Fibroblast of lung (primary cell): Measurements from ENCODE around the gene PARP11. TPM values are rescaled to one million over a fixed set of nuclear protein-coding genes. Genes with fewer than 3 reads are reported as not detected.
A peak's percentile ranks its signal among the peaks of the same experiment; 100 is the strongest.

Experiments
- DNase-seq, 2 donors: peaks; one replicate each; pipeline versions ENCODE4 v3.0.0 to v3.0.0-alpha.2; 2010; ENCODE audit warnings: low read depth in 2 of 2
- H2AFZ ChIP-seq: 2 replicates; pipeline ENCODE4 v1.5.1; 2012; ENCODE audit warnings: low read length, control low read depth, inconsistent platforms
- H3K27ac ChIP-seq: 2 replicates; pipeline ENCODE4 v1.5.1; 2011; ENCODE audit warnings: low read length, control low read depth; ENCODE audit not compliant: insufficient read depth
- H3K27me3 ChIP-seq: 2 replicates; pipeline ENCODE4 v1.5.1; 2011; ENCODE audit warnings: mild to moderate bottlenecking, low read length; ENCODE audit not compliant: control insufficient read depth, insufficient read depth
- H3K36me3 ChIP-seq: 2 replicates; pipeline ENCODE4 v1.5.1; 2011; ENCODE audit warnings: low read length; ENCODE audit not compliant: control insufficient read depth, insufficient read depth
- H3K4me1 ChIP-seq: 2 replicates; pipeline ENCODE4 v1.5.1; 2011; ENCODE audit warnings: low read length; ENCODE audit not compliant: control insufficient read depth, insufficient read depth; ENCODE audit errors: extremely low read depth
- H3K4me2 ChIP-seq: 2 replicates; pipeline ENCODE4 v1.5.1; 2011; ENCODE audit warnings: low read length, control low read depth; ENCODE audit not compliant: insufficient read depth; ENCODE audit errors: extremely low read depth
- H3K4me3 ChIP-seq, 4 experiments: fragments of 200-600 bp in 1 of 4; sonication (generic) in 1 of 4; replicated peaks in 1 of 4; 2 replicates each; pipeline ENCODE4 v1.5.1; 2011 to 2016; ENCODE audit warnings: low read length in 4 of 4, low read depth in 3 of 4, mild to moderate bottlenecking in 3 of 4, control low read depth in 2 of 4, inconsistent platforms in 1 of 4, mixed read lengths in 1 of 4; ENCODE audit not compliant: insufficient read depth in 1 of 4; ENCODE audit errors: control extremely low read depth in 1 of 4
- H3K79me2 ChIP-seq: 2 replicates; pipeline ENCODE4 v1.5.1; 2012; ENCODE audit warnings: mild to moderate bottlenecking, low read length, inconsistent platforms; ENCODE audit not compliant: control insufficient read depth, insufficient read depth
- H3K9ac ChIP-seq: 2 replicates; pipeline ENCODE4 v1.5.1; 2011; ENCODE audit warnings: mild to moderate bottlenecking, low read length, control low read depth; ENCODE audit not compliant: insufficient read depth
- H3K9me3 ChIP-seq: 2 replicates; pipeline ENCODE4 v1.5.1; 2012; ENCODE audit warnings: low read depth, low read length; ENCODE audit not compliant: control insufficient read depth, insufficient read depth
- H4K20me1 ChIP-seq: 2 replicates; pipeline ENCODE4 v1.5.1; 2011; ENCODE audit warnings: low read length; ENCODE audit not compliant: control insufficient read depth, insufficient read depth; ENCODE audit errors: extremely low read depth
- EZH2 ChIP-seq: IDR thresholded peaks from 2 replicates; pipeline ENCODE4 v1.5.1; 2012; ENCODE audit warnings: low read length, control low read depth, mild to moderate bottlenecking; ENCODE audit errors: missing control alignments
- polyA plus RNA-seq, 2 donors: library from polyadenylated mRNA; depleted of rRNA in 1 of 2; stranded (reverse) in 1 of 2; unstranded in 1 of 2; fragments of >200 nt; gene quantifications; 2 replicates each; pipeline ENCODE4 v1.2.1, GENCODE V29; 2011 to 2012; ENCODE audit warnings: missing spikeins in 1 of 2
- total RNA-seq: library from RNA; depleted of rRNA; stranded (reverse); fragments of >200 nt; gene quantifications from 2 replicates; pipeline ENCODE4 v1.2.1, GENCODE V29; 2014
- TF ChIP-seq, protein P1 (sequence below), 2 donors: IDR thresholded peaks in 1 of 2; conservative IDR thresholded peaks in 1 of 2; 1 replicate in 1 of 2; 2 replicates in 1 of 2; pipeline ENCODE4 v1.5.1; 2011 to 2012; ENCODE audit warnings: low read length in 2 of 2, control low read depth in 1 of 2, inconsistent platforms in 1 of 2, low read depth in 1 of 2, mild to moderate bottlenecking in 1 of 2

The PARP11 gene
- total and polyA plus RNA-seq, 2 donors (not counting 1 experiment from before 2014, with no cell fraction given), result 6.6 to 8.9 TPM

GRCh38 chr12:3888659-3889058, 15.5 kb upstream of the PARP11 start:
- no peaks in the 10 kb centered on the region for H3K36me3 ChIP-seq

DNA sequence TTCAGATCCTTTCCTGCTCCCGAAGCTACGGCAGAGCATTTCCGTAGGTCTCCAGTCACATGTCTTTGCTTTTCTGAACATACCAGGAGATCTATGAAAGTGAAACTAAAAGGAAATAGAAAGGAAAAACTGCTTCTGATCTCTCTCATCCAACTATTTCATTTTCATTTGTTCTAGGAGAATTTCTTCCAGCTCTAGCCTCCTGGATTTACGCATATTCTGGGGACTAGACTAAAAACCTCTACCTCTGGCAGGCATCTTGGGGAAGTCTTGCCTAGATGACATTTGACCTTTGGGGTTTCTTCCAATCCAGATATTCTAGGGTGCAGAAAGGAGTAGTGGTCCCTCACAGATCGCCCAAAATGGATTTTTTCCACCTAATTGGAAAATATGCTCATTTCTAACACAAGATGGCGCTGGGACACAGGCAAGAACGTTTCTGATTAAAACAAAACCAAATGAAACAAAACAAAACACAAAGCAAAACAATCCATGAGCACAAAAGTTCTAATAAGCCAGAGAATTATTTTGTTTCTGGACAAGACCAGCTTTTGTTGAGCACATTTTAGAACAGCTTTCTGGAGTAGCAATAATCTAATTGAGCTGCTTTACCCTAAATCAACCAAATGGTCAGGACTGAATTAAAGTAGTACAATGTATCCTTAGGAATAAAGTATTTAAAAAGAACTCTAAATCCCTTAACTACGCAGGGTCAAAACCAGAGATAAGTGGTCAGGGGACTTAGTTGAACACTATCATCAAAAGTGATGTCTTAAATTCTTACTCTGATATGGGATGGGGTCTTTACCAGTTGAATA, 12.3 kb upstream of the PARP11 start:
- H3K36me3 ChIP-seq, result no peaks in the 10 kb centered on the region
- peak overlapping the region; percentile 98 for H3K4me2 ChIP-seq
- TF ChIP-seq, protein P1, sequence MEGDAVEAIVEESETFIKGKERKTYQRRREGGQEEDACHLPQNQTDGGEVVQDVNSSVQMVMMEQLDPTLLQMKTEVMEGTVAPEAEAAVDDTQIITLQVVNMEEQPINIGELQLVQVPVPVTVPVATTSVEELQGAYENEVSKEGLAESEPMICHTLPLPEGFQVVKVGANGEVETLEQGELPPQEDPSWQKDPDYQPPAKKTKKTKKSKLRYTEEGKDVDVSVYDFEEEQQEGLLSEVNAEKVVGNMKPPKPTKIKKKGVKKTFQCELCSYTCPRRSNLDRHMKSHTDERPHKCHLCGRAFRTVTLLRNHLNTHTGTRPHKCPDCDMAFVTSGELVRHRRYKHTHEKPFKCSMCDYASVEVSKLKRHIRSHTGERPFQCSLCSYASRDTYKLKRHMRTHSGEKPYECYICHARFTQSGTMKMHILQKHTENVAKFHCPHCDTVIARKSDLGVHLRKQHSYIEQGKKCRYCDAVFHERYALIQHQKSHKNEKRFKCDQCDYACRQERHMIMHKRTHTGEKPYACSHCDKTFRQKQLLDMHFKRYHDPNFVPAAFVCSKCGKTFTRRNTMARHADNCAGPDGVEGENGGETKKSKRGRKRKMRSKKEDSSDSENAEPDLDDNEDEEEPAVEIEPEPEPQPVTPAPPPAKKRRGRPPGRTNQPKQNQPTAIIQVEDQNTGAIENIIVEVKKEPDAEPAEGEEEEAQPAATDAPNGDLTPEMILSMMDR (conservative IDR thresholded peaks at IDR 0.05 in 1 of 2, IDR thresholded peaks at IDR 0.05 in 1 of 2; ENCODE audit: low read depth in 1 of 2, low read length in 2 of 2), result peak; percentile 73 to 83
- no peak for TF ChIP-seq EZH2
- no peak overlapping the region for H3K9ac ChIP-seq
- no peaks in the 10 kb centered on the region for H3K9me3 ChIP-seq
- H3K4me3 ChIP-seq, result peak overlapping the region; percentile 46 to 88 (median 58)
- no peaks in the 10 kb centered on the region for H4K20me1 ChIP-seq
- DNase-seq, result peak; percentile 17 to 77
- H2AFZ ChIP-seq, result peak overlapping the region; percentile 81
- peaks cover 2% of the 10 kb centered on the region for H3K27me3 ChIP-seq
- no peaks in the 10 kb centered on the region for H3K4me1 ChIP-seq
- H3K27ac ChIP-seq, result no peak overlapping the region
- H3K79me2 ChIP-seq, result no peaks in the 10 kb centered on the region

More at GRCh38 chr12:3888659-3889058, 15.5 kb upstream of the PARP11 start:
- H3K4me2 ChIP-seq, result no peak overlapping the region
- no peak overlapping the region for H3K9ac ChIP-seq
- no peaks in the 10 kb centered on the region for H3K27me3 ChIP-seq
- H2AFZ ChIP-seq, result no peak overlapping the region
- no peaks in the 10 kb centered on the region for H3K4me1 ChIP-seq
- H3K9me3 ChIP-seq, result no peaks in the 10 kb centered on the region
- no peak for DNase-seq
- H3K27ac ChIP-seq, result no peak overlapping the region
- H3K79me2 ChIP-seq, result no peaks in the 10 kb centered on the region
- TF ChIP-seq, protein P1 (conservative IDR thresholded peaks at IDR 0.05 in 1 of 2, IDR thresholded peaks at IDR 0.05 in 1 of 2; ENCODE audit: low read depth in 1 of 2, low read length in 2 of 2), result no peak
- TF ChIP-seq EZH2, result no peak
- H4K20me1 ChIP-seq, result no peaks in the 10 kb centered on the region
- no peak overlapping the region for H3K4me3 ChIP-seq

DNA sequence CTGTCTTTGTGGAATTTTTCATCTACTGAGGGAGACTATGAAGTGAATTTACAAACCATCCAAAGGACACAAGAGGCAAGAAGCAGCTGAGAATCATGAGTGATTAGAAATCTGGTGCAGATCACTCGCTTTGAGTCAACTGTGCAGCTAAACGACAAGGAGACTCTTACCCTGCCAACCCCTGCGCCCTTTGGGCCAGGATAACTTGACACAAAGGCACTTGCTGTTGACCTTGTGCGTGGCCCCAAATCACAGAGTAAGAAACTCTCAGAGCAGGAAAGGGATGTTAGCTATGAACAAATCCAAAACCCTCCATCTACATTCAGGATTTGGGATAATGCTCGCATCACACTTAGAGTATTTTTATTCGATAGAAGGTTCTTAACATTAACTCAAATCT, 11.5 kb upstream of the PARP11 start:
- H3K4me1 ChIP-seq, result no peaks in the 10 kb centered on the region
- peak overlapping the region; percentile 98 for H3K4me2 ChIP-seq
- H3K36me3 ChIP-seq, result no peaks in the 10 kb centered on the region
- no peaks in the 10 kb centered on the region for H3K9me3 ChIP-seq
- H3K27me3 ChIP-seq, result peaks cover 2% of the 10 kb centered on the region
- H3K9ac ChIP-seq, result no peak overlapping the region
- peak overlapping the region; percentile 59 for H2AFZ ChIP-seq
- no peak for DNase-seq
- H4K20me1 ChIP-seq, result no peaks in the 10 kb centered on the region
- no peak overlapping the region for H3K27ac ChIP-seq
- no peaks in the 10 kb centered on the region for H3K79me2 ChIP-seq
- peak overlapping the region in 2 of 4 experiments; percentile 63 to 88 for H3K4me3 ChIP-seq
- no peak for TF ChIP-seq EZH2
- TF ChIP-seq, protein P1 (conservative IDR thresholded peaks at IDR 0.05 in 1 of 2, IDR thresholded peaks at IDR 0.05 in 1 of 2; ENCODE audit: low read depth in 1 of 2, low read length in 2 of 2), result no peak
